Stimulated activated CD4-positive, alpha-beta T cell treated with anti-CD3 and anti-CD28 coated beads, TNF-alpha, amount 100 ng/mL, for 48 hours (primary cell): ENCODE measurements around the gene BTAF1.

Experiments
- DNase-seq, 3 donors: peaks; one replicate each; pipeline ENCODE4 v3.0.0-alpha.2; 2020; ENCODE audit warnings: low read depth in 3 of 3

The BTAF1 gene

GRCh38 chr10:91908337-91909116 is 15.0 kb upstream of the BTAF1 start:
- DNase-seq, result peak; percentile 39 to 64 (median 49)

DNA sequence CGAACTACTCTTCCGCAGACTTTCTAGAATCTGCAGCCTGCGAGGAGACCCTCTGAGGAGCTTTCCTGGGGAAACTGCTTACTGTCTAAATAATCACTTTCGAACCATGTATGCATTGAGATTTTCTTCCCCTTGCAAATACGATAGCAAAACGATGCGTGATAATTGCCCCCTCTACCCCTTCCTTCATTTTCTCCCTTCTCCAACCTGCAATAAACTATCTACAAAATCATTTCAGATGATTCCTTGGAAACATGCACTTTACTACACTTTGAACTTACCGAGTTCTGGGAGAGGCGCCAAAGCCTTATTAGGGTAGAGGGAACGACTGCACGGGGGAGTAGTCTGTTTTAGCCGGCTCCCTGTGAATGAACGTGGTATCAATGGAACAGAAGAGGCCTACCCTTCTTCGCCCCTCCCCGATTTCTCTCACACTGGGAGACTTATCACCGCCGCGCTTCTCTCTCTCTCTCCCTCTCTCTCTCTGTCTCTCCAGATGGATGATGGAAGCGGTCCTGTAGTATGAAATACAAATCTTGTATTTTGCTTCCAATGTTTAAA is 14.4 kb upstream of the BTAF1 start, which contains the start of gene FGFBP3:
TSS of gene FGFBP3 (minus strand) at position 370 of the 561 bp plus-strand sequence. CDS start 517 bp downstream, outside the sequence.
- peak in 1 of 3 donors; percentile 24 for DNase-seq

DNA sequence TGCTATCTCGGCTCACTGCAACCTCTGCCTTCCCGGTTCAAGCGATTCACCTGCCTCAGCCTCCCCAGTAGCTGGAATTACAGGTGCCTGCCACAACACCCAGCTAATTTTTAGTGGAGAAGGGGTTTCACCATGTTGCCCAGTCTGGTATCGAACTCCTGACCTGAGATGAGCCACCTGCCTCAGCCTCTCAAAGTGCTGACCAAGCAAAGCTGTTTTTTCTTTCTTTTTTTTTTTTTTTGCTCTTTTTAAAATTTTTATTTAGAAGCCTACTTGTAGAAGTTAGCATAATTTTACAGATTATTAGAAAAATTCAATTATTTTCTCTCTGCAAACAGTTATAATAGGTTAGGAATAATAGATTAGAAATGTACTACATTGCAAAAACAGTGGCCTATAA is 13.1 kb upstream of the BTAF1 start:
- no peak for DNase-seq

- DNase-seq, result no peak
Measured at GRCh38 chr10:91919651-91920050, 3.9 kb upstream of the BTAF1 start.

DNA sequence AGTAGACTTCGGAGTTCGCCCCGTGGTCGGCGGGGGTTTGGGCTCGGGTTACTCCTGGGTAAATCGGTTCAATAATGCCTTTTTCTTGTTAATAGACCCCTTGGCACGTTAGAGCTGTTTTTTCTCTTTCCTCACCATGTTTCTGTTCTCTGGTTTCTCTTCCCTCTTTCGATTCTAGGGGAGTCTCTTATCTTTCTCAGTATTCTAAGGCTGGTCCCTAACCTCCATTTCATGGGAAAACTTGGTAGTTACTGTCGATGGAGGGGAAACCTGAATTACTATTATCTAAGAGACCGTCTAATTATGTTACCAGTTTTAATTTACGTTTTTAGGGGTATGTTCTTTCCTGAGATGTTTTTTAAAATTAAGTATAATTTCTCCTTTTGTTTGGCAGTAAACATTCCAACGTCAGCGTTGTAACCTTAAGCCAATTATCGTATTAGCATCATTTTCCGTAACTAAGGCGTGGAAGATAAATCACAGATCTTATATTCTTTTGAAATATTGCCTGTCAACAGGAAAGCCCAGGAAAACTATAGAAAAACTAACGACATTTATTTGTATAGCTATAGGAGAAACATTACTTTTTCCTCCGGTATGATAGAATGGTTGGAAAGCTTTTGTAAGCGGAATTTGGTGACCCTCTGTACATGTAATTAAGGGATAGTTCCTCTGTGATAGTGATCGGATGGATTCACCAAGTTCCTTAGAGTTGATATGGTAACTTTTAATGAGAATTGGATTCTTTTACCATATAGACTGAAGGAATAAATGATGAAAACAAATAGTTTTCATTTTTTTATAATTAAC is 847 bp downstream of the BTAF1 start:
- DNase-seq, result no peak

GRCh38 chr10:91925022-91925320 is 1.4 kb downstream of the BTAF1 start:
- no peak for DNase-seq

GRCh38 chr10:91930939-91931338 is 7.4 kb downstream of the BTAF1 start:
- no peak for DNase-seq

DNA sequence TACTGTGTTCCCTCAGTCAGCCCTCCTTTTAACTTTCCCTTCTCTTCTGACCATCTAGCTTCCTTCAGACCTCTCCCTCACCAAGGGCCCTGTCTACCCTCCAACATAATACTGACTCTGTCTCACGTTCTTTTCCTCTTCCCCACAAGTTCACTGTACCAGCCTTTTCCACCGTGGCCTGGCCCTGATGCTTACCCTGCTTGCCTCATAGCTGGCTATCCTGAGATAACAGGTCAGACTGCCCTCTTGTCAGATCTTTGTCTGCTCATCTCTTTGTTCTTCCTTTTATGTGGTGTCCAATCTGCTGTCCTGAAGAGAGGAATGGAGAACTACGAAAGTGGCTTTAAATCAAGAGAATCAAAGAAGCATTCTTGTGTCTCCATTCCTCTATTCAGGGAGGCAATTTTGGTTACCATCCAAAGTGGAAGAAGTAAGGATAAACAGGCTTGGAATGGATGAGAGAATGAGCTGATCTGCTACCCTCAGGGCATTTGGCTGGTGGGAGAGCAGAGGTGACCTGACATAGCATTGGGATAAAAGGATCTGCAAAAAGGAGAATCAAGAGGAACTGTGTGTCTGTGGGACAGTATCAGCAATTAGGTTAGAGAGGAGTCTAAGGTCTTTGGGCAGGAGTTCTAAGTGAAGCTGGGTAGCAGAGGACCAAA is 8.1 kb downstream of the BTAF1 start:
- DNase-seq, result no peak

GRCh38 chr10:91932737-91933136 is 9.2 kb downstream of the BTAF1 start:
- no peak for DNase-seq

DNA sequence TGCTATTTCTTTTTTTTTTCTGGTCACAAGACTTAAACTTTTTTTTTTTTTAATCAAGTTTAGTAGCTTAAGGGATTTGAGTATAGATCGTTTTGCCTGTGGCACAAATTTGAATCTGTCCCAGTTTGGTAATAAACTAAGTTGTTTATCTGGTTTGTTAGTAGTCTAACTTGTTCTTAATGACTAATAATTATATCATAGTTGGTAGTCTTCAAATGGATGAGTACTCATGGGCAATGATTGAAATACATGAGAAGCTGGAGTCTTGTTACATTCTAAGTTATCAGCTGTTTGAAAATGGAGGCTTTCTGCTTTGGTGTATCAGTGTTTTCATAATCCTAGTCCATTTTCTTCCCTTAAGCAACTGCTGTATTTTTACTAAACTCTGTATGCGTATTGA is 12.3 kb downstream of the BTAF1 start:
- no peak for DNase-seq

- no peak for DNase-seq
Measured at GRCh38 chr10:91939653-91940052, 16.1 kb downstream of the BTAF1 start.

DNA sequence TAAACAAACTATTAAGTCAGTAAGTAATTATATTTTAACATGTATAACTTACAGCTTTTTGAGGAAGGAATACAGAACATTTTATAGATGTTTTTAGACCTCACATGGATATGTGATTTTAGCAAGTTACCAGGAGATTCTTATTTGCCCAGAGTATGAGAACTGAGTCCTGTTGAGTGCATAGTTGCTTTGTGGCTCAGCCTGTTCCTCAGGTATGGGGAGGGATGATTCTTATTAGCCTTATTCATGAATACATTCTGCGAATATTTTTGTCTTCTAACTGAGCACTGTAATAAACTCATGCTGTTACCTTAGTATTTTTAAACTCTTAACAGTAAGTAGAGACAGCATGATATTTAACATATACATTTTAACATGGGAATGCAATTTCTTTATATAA is 17.9 kb downstream of the BTAF1 start:
- no peak for DNase-seq

DNA sequence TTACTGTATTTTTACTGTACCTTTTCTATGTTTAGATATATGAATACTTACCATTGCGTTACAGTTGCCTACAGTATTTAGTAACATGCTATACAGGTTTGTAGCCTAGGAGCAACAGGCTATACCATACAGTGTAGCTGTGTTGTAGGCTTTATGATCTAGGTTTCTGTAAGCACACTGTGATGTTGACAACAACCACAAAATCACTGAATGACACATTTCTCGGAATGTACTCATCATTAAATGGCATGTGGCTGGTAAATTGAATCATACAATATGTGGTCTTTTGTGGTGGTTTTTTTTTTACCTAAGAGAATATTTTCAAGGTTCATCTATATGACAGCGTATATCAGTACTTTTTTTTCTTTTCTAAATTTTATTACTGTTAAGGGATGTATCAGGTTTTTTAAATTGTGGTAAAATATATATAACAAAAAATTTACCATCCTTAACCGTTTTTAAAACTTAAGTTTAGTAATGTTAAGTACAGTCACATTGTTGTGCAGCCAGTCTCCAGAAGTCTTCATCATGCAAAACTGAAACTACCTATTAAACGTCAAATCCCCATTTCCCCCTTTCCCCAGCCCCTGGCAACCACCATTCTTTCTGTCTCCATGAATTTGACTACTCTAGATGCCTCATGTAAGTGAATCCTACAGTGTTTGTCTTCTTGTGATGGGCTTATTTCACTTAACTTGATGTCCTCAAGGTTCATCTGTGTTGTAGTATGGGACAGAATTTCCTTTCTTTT is 21.5 kb downstream of the BTAF1 start:
- DNase-seq, result no peak

DNA sequence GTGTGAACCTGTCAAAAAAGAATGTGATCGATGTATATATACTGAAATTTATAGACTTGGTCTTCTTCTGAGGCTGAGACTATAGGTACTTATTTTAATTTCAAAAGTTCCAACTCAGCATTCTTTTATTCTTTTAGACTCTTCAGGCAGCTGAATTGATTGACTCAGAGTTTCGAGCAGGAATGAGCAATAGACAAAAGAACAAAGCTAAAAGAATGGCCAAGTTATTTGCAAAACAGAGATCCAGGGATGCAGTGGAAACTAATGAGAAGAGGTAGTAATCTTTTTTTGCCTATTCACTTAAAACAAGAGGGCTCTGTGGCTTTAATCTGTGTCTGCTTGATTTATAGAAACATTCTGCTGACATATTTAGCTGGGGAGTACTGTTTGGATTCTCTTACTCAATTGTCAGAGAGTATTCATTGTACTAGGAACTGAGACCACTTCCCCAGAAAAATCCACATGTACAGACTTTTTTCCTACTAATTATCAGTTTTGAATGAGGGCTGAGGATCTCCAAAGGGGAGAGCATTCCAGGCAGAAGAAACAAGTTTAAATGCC is 30.1 kb downstream of the BTAF1 start:
- no peak for DNase-seq

DNA sequence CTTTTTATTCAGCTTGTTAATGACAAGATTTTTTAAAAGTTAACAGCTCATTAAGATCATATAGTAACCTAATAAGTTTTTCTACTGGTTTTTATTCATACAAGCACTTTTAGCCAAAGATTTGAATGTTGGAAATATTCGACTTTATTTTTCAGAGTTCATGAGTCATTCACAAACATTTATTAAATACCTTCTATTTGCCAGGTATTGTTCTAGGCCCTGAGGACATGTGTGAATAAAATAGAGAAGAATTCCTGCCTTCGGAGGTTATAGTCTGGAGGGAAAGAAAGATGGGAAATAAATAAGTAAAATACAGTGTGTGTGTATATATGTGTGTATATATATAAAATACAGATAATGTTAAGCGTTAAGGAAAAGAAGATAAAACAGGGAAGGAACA is 31.5 kb downstream of the BTAF1 start:
- no peak for DNase-seq

DNA sequence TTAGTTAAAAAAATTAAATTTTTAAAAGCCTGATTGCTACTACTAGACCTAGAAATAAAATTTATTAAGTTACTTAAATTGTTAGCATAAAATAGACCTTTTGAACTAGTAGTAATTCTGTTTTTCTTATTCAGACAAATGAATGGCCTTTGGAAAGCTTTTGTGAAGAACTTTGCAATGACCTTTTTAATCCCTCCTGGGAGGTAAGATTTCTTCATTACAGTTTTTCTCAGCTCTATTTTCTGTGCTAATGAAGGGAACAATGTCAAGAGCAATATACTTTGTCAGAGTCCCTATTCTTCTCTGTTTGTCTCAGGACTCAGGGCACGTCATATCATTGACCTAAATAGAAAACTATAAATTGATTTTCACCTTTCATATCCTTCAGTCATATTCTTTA is 33.5 kb downstream of the BTAF1 start:
- no peak for DNase-seq

GRCh38 chr10:91969297-91969696 is 45.7 kb downstream of the BTAF1 start:
- DNase-seq, result no peak

- no peak for DNase-seq
Measured at GRCh38 chr10:91974960-91975359, 51.4 kb downstream of the BTAF1 start.

DNA sequence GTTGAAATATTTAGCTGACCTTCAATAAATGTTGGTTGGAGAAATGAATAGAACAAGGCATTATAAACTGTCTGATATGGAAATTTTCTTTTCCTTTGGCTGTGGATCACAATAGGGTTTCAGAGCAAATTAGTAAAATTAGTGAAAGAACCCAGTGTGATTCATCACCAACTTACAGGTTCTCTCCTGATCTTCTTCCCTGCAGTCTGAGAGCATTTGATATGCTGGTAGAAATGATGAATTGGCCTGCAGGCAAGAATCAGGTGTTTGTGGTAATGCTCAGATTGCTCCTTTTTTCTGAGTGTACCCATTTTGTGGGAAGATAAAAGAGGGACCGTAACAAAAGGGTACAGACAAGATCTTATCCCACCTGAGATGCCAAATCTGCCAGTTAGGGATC is 51.9 kb downstream of the BTAF1 start:
- no peak for DNase-seq

GRCh38 chr10:91976317-91977051 is 52.9 kb downstream of the BTAF1 start:
- no peak for DNase-seq

GRCh38 chr10:91977491-91977890 is 53.9 kb downstream of the BTAF1 start:
- DNase-seq, result no peak
